ENCODE measurements around the gene FBP2.
"Not testable (repeated sequence)": the region's sequence is repeated elsewhere in the genome, so short reads cannot be mapped to it uniquely, and the experiment has no call there.

FBP2 gene

GRCh38 chr9:94554078-94554438 is 39.6 kb downstream of the FBP2 start:
- no peak for DNase-seq (ENCODE audit: low read depth)
- no peak overlapping the region for H3K4me3 ChIP-seq (ENCODE audit: low read depth, low read length)
- TF ChIP-seq CTCF (conservative IDR thresholded peaks at IDR 0.05; ENCODE audit: low read depth, low read length): no peak

GRCh38 chr9:94553029-94553938 is 40.3 kb downstream of the FBP2 start:
- no peak for TF ChIP-seq CTCF (conservative IDR thresholded peaks at IDR 0.05; ENCODE audit: low read depth, low read length)
- H3K4me3 ChIP-seq (ENCODE audit: low read depth, low read length): no peak overlapping the region
- DNase-seq (ENCODE audit: low read depth): no peak

GRCh38 chr9:94545940-94546339 is 47.7 kb downstream of the FBP2 start:
- DNase-seq (ENCODE audit: low read depth): no peak
- no peak for TF ChIP-seq CTCF (conservative IDR thresholded peaks at IDR 0.05; ENCODE audit: low read depth, low read length)
- no peak overlapping the region for H3K4me3 ChIP-seq (ENCODE audit: low read depth, low read length)

- not testable (repeated sequence) for DNase-seq (ENCODE audit: low read depth); H3K4me3 ChIP-seq (ENCODE audit: low read depth, low read length)
Measured at GRCh38 chr9:94544335-94544734, 49.3 kb downstream of the FBP2 start.

GRCh38 chr9:94538908-94539307 is 54.7 kb downstream of the FBP2 start:
- no peak overlapping the region for H3K4me3 ChIP-seq (ENCODE audit: low read depth, low read length)
- DNase-seq (ENCODE audit: low read depth): no peak
- no peak for TF ChIP-seq CTCF (conservative IDR thresholded peaks at IDR 0.05; ENCODE audit: low read depth, low read length)

GRCh38 chr9:94534901-94535300 is 58.7 kb downstream of the FBP2 start:
- H3K4me3 ChIP-seq (ENCODE audit: low read depth, low read length): no peak overlapping the region
- DNase-seq (ENCODE audit: low read depth): no peak
- no peak for TF ChIP-seq CTCF (conservative IDR thresholded peaks at IDR 0.05; ENCODE audit: low read depth, low read length)

GRCh38 chr9:94533601-94534000 is 60.0 kb downstream of the FBP2 start:
- DNase-seq (ENCODE audit: low read depth): no peak
- no peak overlapping the region for H3K4me3 ChIP-seq (ENCODE audit: low read depth, low read length)
- no peak for TF ChIP-seq CTCF (conservative IDR thresholded peaks at IDR 0.05; ENCODE audit: low read depth, low read length)

Measured in choroid plexus epithelial cell (primary cell).